Lung microvascular endothelial cell (primary cell): ENCODE data around the gene FAM107B. TPM values are rescaled to one million over a fixed set of nuclear protein-coding genes. Genes with fewer than 3 reads are reported as not detected.
A peak's percentile ranks its signal among the peaks of the same experiment; 100 is the strongest.
"Not testable (repeated sequence)": the region's sequence is repeated elsewhere in the genome, so short reads cannot be mapped to it uniquely, and the experiment has no call there.

Source experiments
- DNase-seq, 2 donors: peaks; one replicate each; pipeline versions ENCODE4 v3.0.0 to v3.0.0-alpha.2; 2010; ENCODE audit warnings: low read depth in 2 of 2
- total RNA-seq: library from RNA; depleted of rRNA; stranded (reverse); fragments of >200 nt; gene quantifications from 2 replicates; pipeline ENCODE4 v1.2.1, GENCODE V29; 2014

The FAM107B gene
- total RNA-seq, 1 donor from 2014 or later: 54.6 TPM

DNA sequence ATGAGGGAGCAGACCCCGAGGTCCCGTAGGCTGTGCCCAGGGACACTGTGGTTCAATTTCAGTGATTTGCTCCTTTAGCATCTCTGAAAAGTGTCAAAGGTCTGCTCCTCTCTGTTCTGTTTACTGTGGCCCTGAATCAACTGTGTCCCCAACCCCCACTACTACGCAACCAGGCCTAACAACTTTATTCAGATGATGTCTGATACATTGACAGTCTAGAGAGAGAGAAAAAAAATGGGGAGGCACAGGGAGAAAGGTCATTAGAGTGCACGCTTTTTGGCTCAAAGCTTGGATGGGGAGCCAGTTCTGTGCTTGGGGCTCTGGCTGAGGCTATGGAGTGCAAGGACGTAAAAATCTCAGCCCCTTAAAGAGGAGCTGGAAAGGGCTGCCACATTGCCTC, 77.9 kb downstream of the FAM107B start:
- no peak for DNase-seq

DNA sequence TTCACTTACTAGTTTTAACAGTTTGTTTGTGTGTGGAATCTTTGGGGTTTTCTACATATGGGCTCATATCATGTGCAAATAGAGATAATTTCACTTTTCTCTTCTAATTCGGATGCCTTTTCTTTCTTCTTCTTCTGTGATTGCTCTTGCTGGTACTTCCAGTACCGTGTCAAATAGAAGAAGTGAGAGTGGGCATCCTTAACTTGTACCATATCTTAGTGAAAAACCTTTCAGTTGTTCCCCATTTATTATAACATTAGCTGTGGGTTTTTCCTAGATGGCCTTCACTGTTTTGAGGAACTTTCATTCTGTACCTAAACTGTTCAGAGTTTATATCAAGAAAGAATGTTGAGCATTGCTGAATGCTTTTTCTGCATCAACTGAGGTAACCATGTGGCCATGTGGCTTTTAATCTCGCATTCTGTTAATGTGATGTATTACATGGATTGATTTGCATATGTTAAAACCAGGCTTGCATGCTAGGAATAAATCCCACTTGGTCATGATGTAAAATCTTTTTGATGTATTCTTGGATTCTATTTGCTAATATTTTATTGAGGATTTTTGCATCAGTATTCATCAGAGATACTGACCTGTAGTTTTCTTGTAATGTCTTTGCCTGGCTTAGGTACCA, 78.7 kb downstream of the FAM107B start:
- no peak for DNase-seq

DNA sequence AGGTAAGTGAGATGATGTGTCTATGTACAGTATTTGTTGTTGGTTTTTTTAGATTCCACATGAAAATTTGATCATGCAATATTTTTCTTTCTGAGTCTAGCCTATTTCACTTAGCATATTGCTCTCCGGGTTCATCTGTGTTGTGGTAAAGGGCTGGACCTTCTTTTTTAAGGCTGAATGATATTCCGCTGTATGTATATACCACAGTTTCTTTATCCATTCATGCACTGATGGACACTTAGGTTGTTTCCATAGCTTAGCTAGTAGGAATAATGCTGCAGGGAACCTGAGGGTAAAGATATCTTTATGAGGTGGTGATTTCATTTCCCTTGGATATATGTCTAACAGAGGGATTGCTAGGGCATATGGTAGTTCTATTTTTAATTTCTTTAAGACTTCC, 80.8 kb downstream of the FAM107B start:
- no peak for DNase-seq

DNA sequence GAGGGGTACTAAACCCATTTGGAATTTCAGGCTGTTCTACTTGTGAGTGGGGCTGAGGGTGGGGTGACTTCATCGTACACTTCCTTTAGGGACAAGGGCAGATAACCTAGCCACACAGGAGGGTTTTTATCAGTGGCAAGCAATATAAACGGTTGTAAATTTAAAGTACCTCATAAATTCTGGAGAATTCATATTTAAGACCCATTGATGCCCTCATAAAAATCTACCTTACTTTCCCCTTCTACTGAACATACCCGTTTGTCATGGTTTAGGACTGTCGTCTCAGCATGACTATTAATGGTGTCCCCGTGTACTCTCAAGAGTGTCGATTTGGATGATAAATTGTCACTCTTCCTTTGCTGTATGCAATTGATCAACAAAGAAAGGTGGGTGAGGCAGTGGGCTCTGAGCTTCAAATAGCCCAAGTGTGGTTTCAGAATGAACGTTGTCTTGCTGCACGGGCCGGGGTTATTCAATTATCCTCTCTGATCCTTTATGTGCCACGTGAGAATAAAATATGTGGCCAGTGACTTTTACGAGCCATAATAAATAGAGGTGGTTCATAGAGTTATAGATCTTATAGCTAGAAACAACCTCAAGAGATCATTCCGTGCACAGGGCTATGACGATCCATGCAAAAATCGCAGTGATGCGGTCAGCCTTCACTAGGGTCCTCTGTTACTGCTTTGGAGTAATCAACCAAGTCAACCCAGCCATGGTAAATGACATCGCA, 82.2 kb downstream of the FAM107B start:
- no peak for DNase-seq

- no peak for DNase-seq
Observed at GRCh38 chr10:14691359-14691758, 83.3 kb downstream of the FAM107B start.

GRCh38 chr10:14688606-14689005, 86.1 kb downstream of the FAM107B start:
- no peak for DNase-seq

DNA sequence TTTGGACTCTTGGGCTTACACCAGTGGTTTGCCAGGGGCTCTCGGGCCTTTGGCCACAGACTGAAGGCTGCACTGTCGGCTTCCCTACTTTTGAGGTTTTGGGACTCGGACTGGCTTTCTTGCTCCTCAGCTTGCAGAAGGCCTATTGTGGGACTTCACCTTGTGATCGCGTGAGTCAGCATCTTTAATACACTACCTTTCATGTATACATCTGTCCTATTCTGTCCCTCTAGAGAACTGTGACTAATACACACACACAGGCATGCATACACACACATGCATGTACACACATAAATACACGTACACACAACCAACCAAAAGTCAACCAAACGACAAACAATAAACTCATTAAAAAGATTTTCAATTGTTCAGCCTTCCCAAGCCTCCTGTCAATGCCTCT, 86.5 kb downstream of the FAM107B start:
- DNase-seq: not testable (repeated sequence)

GRCh38 chr10:14687340-14687739, 87.4 kb downstream of the FAM107B start:
- no peak for DNase-seq

GRCh38 chr10:14686356-14686755, 88.3 kb downstream of the FAM107B start:
- DNase-seq: no peak

DNA sequence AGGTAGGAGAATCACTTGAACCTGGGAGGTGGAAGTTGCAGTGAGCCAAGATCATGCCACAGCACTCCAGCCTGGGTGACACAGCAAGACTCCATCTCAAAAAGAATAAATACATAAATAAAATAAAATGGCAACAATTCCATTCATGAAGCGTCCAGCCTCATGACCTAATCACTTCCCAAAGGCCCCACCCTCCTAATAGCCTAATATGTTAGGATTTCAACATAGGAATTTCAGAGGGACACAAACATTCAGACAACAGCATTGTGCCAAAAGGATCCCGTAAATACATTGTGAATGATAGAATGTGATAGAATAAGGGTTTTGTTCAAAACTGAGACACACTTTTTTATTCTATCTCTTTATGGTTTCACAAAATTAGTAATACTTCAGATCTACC, 90.3 kb downstream of the FAM107B start:
- no peak for DNase-seq

DNA sequence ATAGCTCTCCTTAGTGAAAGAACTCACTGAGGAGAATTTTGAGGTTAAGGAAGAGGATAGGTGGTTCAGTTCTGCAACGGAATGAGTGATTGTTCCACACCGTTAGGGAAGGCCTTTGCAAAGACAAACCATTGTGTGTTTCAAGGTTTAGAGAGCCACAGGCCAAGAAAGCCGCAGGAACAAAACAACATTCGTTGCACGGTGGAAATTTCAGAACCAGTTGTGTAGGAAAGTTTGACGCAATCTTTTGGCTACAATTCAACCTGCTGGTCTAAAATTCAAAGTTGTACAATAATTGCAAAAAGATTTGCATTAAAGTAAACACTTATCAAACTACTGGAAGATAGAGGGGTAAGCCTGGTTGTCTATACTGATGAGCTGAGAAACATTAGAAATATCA, 91.4 kb downstream of the FAM107B start:
- DNase-seq: peak in 1 of 2 donors; percentile 75

GRCh38 chr10:14681802-14682201, 92.9 kb downstream of the FAM107B start:
- no peak for DNase-seq

GRCh38 chr10:14681305-14681704, 93.4 kb downstream of the FAM107B start:
- no peak for DNase-seq

GRCh38 chr10:14678637-14679036, 96.1 kb downstream of the FAM107B start:
- no peak for DNase-seq

- no peak for DNase-seq
Observed at GRCh38 chr10:14676732-14677131, 98.0 kb downstream of the FAM107B start.

GRCh38 chr10:14674376-14675050, 100.2 kb downstream of the FAM107B start:
- no peak for DNase-seq

- DNase-seq: no peak
Observed at GRCh38 chr10:14673189-14673861, 101.4 kb downstream of the FAM107B start.

DNA sequence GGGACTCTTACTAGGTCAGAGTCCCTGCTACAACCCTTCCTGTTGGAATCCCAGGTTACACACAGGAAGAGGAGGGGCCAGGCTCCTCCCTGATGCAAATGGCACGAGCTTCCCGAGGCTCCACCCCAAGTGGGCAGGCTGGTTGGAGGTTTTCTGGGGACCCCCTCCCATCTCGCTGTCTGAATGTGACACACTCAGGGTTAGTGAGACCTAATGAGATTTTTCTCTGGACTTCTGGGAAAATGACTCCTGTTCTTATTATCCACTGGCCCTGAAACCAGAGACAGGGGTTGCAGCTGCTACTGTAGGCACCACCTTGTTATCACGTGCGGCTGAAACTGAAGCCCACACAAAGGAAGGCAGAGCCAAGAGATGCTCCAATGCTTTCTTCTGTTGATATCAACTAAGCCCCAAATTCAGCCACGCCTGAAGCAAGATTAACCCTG, 103.3 kb downstream of the FAM107B start:
- no peak for DNase-seq

- DNase-seq: no peak
Observed at GRCh38 chr10:14670551-14671240, 104.0 kb downstream of the FAM107B start.

- no peak for DNase-seq
Observed at GRCh38 chr10:14669576-14669975, 105.1 kb downstream of the FAM107B start.

GRCh38 chr10:14667781-14668180, 106.9 kb downstream of the FAM107B start:
- DNase-seq: no peak
